NCI-H1048 (cell line): ENCODE results near the gene NR2F1.

Experiments
- DNase-seq: peaks from one replicate; lab custom pipeline; 2025; lab: John Stamatoyannopoulos, UW

The NR2F1 gene

DNA sequence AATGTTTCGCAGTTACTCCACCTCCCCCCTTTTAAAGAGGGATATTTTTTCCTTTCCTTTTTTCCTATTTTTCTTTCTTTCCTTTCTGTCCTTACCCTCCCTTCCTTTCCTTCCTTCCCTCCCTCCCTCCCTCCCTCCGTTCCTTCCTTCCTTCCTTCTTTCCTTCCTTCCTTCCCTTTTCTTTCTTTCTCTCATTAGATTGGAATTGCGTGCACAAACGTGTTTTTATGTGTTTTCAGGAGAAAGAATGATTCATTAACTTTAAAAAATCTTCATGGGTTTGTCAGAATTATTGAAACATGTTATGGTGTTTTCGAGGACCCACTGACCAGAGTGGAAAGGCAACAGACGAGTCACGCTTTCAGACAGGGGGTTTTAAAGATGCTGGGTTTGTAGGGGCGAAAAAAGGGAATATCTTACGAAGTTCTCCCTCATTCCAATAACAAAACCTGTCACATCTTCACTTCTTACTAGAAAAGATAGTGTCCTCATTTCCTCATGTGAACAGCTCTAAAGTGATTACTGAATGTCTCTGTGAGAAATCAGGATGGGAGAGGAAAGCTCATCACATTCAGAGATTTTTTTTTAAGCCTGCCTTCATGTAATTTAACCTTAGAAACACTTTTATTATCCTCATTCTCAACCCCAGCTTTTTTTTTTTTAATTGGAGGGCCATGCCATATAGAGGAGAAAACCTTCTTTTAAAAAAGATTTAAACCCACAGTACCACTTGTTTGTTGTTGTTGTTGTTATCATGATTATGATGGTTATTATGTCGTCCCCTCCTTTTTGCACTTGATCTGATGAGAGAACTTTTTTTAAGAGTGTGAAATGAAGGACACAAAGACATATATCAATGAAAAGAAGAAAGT is 21.9 kb downstream of the NR2F1 start:
- no peak for DNase-seq

DNA sequence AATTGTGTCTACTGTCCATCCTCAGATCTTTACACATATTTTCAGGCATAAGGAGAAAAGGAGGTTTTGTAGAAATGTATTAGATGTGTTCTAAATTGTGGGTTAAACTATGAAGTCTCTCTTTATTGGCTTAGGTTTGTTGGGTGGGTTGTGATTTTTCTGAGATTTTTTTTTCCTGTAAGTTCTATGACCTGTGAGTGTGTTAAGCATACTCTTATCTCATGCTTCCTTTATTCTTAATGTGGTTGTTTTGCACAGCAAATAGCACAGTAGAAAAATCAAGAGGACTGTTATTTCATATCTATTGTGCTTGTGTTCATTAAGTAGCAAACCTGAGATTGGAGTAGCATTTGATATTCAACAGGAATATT is 23.3 kb downstream of the NR2F1 start:
- no peak for DNase-seq

DNA sequence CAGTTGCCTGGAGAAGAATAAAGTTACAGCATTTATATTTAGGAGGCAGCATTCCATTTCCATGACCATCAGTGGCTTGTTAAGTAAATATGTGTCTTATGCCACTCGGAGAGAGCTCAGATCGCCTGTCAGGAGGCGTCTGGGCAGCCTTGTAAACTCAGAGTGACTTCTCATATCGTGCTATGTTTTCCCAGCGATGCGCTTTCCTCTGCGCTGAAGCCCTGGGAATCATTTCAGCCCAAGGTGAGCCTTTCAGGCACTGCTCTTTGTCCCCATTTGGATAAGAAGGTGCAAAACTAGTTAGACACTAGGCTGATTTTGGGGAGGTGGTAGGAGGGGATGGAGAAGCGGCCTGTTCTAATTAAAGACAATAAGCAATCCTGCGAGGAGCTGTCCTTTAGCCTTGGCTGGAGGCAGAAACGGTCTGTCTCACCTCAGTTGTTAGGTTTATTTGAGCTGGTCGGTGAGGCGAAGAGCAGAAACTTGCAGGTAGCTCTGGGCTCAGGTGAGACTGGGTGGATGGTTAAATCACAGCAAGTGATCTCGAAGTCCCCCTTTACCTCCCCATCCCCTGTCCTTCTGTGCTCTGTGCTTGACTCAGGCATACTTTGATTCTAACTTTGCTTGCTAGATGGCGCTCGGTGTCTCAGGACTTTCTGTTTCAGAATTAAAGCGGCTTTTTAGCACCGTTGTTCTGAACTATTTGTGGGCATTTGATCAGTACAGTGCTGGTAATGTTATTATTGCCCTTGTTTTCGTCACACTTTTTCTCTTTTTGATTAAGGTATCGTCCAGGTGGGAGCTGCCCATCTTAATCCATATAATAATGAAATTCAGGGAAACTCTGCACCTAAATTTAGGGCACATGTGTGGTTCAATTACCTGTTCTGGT is 24.6 kb downstream of the NR2F1 start:
- no peak for DNase-seq

DNA sequence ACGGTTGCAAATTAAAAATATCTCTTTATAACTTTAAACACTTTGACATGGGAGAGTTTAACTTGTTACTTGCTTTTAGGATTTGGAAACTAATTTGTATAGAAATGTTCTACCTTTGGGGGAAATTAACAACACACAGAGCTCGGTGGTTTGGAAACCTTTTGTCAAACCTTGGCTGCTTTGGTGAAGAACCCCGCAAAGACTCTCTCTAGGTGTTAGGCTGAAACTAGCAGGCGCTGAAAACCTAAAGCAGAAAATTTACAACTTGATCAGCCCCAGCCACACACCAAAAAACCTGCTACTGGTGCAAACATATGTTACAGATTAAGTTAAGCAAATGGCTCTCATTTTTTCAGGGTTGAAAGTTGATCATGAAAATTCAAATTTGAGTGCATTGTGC is 25.8 kb downstream of the NR2F1 start:
- no peak for DNase-seq

DNA sequence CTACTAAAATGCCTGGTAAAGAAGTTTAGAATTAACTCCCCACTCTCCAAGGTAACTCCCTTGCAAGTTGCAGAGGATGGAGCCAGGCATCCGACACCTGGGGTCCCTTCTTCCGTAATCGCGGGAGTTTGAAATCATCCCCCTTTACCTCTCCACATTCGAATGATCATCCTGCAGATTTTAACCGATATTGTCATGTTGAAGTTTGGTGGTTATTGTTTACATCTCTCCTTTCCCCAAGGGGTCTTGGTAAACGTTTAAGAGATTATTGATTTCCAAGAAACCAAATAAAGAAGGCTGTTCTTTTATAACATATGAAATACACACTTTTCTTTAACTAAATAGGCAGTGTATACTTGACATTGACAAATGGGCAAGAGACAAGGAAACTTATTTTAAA is 26.7 kb downstream of the NR2F1 start:
- no peak for DNase-seq

DNA sequence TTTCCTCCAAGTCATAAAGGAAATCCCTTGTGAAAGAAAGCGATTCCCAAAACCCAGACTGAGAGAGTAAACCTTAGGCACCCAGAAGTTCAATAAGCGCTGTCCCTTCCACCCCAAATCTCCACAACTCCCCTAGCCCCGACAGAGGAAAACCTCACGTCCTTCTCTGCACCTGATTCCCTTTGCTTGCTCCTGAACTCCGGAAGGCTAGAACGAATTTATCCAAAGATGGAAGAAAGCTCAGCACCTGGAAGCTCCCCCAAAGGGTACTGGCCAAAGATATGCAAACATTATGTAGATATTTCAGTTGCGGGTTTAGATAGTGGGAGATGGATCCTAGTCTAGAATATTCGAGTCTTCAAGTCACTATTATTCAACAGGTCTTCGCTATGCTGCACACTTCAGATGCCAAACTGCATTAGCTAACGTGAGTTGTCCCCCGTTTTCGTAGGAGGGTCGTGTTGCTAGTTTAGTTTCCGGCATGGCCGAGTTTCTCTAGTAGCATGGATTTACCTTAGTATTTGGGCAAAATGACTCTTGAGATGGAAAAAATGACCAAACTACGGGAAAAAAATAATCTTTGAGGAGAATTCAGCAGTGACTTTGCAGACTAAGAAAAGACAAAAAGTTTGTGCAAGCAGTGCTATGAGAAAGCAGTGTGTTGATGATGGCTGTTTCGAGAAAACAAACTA is 27.7 kb downstream of the NR2F1 start:
- DNase-seq: no peak

DNA sequence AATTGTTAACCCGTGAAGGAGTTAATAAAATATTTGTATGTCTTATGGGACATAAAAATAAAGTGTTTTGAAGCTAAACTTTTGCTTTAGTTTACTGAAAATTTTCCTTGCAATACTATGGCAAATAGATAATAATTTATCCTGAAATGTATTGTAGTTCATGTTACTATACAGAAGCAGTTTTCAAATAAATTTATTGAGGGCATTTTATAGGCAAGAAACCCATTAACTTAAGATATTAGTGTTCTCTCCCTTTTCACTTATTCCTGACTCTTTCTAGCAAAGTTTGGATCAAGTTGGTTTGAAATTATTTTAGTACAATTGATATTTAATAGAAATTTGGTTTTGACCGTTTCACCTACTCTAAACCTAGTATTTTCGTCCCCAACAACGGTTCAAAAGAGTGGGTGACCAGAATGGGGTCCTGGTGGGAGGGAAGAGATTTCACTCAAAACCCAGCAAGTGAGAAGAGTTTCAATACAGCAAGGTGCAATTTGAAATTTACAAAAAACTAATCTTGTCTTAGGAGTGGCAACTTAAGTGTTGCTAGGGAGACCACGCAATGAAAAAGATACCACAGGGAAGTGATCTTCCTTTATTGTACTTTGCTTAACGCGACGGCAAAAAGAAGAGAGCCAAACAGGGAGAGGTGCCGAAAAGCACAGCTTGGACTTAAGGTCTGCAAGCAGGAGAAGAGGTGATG is 28.4 kb downstream of the NR2F1 start:
- DNase-seq: no peak

DNA sequence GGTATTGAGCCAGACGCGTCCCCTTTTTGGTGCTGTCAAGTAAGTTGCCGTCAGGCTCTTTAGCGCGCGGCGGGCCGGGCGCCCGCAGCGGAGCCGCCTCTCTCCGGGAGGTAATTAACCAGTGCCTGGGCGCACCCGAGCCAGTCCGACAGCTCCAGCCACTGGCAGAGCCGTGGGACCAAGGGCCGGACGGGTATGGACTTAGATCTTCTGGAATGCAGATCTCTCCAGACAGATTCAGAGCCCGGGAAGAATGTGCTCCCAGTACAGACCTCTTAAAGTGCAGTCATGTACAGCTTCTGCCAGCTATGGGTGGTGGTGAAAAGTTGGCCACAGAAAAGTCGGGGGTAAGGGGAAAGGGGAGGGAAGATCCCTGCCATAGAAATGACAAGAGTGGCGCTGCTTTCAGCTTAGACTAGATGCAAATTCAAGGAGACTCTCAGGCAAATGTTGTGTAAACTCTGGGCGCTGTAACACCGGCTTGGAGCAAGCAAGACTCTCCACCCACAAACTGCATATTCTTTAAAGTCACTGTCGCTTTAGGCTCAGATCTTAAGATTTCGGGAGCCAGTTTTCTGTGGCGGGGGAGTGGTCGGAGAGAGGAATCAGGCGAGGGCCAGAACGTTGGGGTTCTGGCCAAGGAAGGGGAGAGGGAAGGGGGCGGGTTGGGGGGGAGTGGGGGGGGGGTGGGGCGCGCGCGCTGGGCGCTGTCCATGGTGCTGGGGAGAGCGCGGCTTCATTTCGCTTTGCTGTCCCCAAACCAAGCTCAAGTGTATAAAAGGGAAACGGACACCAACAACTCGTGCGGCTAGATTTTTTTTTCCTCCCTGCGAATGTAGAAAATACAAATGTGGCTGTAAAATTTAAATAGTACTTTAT is 29.2 kb downstream of the NR2F1 start:
- DNase-seq: no peak

DNA sequence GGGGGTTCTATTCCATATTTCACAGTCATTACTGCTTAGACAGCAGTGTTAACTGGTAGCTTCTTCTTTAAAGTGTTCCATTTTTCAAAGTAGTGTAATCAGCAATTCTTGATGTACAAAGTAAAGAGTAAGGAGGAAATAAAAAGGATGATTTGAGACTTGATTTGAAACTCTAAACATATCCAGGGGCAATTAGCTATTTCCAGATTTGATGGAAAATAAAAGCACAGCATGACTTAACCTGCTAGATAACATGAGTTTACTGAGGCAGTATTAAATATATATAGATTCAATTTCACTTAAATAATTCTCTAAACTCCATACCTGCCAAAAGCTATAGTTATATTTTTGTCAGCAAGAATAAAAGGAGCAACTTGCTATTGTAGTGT is 29.8 kb downstream of the NR2F1 start:
- DNase-seq: no peak

DNA sequence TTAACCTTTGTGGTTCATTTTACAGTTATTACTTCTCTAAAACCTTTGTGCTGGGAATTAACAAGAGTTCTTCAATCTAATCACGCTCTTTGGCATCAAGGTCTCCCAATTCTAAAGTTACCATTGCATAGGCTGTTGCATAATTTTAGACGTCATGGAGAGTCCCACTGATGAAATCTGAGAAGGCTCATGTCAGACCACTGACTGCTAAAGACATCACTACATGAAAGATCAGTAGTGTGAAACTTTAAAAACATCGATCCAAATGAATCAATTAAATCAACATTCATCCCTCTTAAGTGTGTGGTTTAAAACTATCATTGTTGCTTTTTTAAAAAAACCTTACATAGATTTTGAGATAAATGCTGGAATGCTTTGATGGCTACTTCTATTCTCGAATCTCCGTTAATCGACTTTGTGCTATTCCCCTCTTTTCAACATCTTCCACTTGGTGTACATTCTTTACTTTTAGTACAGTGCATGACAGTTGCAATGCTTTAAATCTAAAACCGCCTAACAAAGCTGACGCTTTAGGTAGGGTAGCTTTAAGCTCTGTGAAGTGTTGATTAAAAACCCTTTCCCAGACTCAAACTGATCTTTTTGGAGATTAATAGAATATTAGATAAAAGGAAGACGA is 33.6 kb downstream of the NR2F1 start:
- no peak for DNase-seq

DNA sequence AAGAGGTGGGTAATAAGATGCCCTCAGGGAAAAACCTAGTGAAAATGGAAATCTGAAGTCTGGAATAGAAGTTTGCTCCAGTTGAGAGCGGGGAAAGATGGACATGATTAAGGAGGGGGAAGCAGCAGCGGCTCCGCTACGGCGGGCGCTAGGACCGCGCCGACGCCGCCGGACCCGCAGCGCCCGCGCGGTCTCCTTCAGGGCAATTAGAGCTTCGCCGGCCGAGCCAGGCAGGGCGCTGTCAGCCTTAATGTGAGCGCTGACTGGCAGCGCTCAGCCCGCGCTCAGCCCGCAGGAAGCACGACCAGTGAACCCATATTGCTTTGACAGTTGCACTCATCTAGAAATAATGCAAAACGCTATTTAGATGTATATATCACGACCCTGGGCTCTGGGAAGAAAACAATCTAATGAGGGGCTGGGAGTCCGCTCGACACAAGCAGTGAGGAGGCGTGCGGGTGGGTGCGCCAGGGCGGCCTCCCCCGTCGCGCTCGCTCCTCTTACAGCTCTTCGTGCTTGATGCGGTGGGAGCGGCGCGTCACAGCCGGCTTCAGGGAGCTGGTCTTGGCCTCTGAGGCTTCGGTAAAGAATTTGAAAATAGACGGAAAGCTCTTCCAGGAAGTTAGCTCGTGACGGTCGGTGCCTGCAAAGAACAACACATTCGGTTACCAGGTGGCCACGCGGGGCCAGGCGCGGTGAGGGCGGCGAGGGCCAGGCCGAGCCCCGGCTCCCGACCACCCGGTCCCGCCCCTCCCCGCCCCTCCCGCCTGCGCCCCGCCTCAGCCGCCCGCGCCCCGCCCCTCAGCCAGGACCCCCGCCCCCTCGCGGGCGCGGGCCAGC is 37.7 kb downstream of the NR2F1 start:
- peak; percentile 48 for DNase-seq

DNA sequence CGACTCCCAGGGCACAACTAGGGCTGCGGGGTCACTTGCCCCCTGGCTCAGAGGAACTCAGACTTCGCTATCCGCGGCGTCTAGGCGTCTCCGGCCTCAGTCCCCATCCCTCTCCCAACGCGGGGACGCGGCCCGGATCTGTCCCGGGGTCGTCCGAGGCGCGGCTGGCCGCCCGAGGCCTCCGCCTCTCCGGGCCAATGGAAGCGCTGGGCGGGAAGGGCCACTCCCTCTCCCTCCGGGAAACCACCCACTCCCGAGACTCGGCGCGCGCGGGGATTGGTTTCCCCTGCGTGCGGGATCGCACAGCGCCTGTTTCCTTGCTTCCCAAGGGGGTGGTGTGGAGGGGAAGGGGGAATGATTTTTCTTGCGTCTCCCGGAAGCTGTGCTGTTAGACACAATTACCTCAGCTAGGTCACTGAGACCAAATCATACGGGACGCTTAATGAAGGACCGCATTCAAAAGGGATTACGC is 38.3 kb downstream of the NR2F1 start:
- no peak for DNase-seq

DNA sequence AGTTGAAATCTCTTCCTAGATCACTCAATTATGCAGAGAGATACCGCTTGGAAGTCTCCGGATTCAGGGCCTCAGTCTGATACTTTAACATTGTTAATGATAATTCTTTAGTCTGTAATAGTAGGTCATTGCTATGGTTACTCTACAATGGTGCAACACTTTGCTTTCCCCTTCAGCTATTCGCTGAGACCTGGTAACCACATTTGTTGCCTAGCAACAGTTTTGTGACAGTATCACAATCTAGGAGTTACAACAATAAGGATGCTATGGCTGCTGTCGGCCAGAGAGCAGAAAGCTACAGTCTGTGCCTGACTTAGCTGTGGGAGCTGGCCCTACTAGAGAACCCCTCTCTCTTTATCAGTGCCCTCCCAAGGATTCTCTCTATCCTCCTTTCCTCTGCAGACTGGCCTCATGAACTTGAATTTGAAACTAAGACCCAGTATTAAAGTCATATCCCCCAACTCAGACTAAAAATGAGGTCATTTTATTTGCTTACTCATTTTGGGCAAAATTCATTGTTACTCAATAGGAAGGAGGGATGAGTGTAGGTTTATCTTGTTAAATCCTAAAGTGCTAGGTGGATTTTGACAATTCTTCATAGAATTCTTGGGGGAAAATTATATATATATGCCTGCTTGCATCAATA is 39.3 kb downstream of the NR2F1 start:
- no peak for DNase-seq

DNA sequence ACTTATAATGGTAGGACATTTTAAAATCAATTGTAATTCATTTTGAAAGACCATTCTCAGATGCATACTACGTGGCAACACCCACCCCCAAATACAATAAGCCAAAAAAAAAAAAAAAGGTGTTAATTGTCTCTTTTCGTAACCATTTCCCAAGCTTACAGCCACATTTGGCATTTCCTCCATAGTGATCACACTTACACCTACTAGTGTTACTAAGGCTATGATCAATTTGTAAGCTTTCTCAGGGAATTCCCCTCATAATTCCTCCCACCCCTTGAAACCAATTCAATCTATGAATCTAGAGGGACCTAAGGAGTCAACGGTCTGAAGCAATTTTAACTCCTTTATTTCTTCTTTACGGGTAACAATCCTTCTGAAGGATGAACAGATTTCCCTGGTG is 40.1 kb downstream of the NR2F1 start:
- DNase-seq: no peak

DNA sequence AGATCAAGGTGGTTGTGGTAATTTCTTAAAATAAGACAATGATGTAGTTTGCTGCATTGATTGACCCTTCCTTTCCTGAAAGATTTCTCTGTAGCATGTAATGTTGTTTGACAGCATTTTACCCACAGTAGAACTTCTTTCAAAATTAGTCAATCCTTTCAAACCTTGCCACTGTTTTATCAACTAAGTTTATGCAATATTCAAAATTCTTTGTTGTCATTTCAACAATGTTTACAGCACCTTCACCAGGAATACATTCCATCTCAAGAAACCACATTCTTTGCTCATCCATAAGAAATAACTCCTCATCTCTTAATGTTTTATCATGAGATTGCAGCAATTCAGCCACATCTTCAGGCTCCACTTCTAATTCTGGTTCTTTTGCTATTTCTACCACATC is 43.8 kb downstream of the NR2F1 start:
- no peak for DNase-seq

DNA sequence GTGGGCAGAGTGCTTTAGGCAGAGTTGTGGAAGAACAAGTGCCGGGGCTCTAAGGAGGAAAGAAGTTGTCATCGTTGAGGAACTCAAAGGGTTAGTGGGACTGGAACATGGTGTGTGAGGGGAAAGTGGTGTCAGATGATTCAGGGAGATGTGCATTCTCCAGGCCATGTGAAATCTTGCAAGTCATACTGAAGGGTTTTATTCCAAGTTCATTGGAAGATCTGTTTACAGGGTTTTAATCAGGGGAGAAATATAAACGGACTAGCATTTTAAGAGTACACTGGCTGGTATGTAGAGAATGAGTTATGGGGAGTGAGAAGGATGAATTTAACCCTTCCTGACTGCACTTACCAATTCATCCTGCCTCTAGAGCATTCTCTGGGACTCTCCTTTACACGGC is 49.3 kb downstream of the NR2F1 start:
- DNase-seq: no peak

DNA sequence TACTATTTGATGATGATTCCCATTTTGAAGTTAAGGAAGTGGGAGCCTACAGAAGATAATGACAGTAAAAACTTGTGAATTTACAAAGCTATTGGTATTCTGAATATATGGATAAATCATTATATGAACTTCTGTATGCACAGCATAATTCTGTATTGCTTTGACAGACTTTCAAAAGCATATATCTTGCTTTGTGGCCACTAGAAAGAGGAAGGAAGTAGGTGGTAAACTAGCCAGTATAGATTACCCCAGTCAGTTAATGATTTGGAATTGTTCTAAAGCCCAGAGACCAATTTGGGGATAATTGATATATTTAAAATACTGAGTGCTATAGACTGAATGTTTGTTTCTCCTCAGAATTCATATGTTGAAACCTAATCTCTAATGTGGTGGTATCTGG is 53.0 kb downstream of the NR2F1 start:
- no peak for DNase-seq

DNA sequence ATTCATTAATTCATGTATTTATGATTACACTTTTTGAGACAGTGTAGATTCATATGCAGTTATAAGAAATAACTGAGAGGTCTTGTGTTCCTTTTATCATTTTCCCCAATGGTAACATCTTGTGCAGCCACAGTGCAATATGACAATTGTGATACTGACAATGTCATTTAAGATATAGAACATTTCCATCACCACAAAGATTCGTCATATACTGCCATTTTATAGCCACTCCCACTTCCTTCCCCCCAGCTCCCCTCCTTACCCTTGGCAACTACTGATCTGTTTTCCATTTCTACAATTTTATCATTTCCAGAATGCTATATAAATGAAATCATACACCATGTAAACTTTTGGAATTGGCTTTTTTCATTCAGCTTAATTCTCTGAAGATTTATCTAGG is 53.8 kb downstream of the NR2F1 start:
- no peak for DNase-seq

DNA sequence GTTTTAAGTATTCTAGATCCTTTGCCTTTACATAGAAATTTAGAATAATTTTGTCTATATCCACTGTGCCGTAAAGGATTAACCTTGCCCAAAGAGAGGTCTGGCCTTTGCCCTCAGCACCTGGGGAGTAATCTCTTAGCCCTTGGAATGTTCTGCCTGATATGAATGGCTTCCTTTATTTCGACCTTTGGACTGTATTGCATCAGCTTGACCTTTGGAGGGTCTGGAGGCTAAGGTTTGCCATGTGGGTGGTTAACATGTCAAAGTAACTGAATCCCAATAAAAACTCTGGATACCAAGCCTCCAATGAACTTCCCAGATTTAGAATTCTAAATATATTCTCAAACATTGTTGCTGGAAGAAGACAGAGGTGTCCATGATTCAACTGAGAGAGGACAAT is 54.7 kb downstream of the NR2F1 start:
- no peak for DNase-seq
